G401 (cell line): ENCODE measurements around the gene TCHP. TPM values are rescaled to one million over a fixed set of nuclear protein-coding genes. Genes with fewer than 3 reads are reported as not detected.
"Not testable (repeated sequence)": the region's sequence is repeated elsewhere in the genome, so short reads cannot be mapped to it uniquely, and the experiment has no call there.

Source experiments
- DNase-seq: peaks from one replicate; pipeline ENCODE4 v3.0.0-alpha.2; 2015; ENCODE audit warnings: low spot score
- in situ Hi-C: cut with HindIII; loops from 2 replicates; pipeline ENCODE4 v1.10.0; 2016; ENCODE audit warnings: low sequenced_read_pairs, mixed read lengths
- total RNA-seq: library from RNA; depleted of rRNA; stranded (reverse); fragments of >200 nt; shearing (Covaris generic); gene quantifications from 2 replicates; pipeline ENCODE4 v1.2.3, GENCODE V29; 2014; rRNA removed

TCHP gene
- 12.9 and 38.3 TPM in 2 replicates for total RNA-seq

- DNase-seq, result peak; percentile 85
- in situ Hi-C loops, result no loop called here
Observed at GRCh38 chr12:109899783-109900751, at the start of gene TCHP. Gene TCHP (plus strand): TSS chr12:109900274. CDS start chr12:109903027, 2,753 bp downstream.

- in situ Hi-C loops, result loop anchor here (10.0 kb wide), 1 partner anchor 114 kb away; no protein-coding TSS in a partner anchor
- DNase-seq, result not testable (repeated sequence)
Observed at GRCh38 chr12:109850518-109850917, 49.6 kb upstream of the TCHP start.

GRCh38 chr12:109855377-109855776 is 44.7 kb upstream of the TCHP start:
- in situ Hi-C loops, result loop anchor here (10.0 kb wide), 1 partner anchor 109 kb away; no protein-coding TSS in a partner anchor
- no peak for DNase-seq

GRCh38 chr12:109857715-109858114 is 42.4 kb upstream of the TCHP start:
- no peak for DNase-seq
- in situ Hi-C loops, result loop anchor here (10.0 kb wide), 1 partner anchor 107 kb away; no protein-coding TSS in a partner anchor

- DNase-seq, result no peak
- in situ Hi-C loops, result loop anchor here (10.0 kb wide), 1 partner anchor 106 kb away; no protein-coding TSS in a partner anchor
Observed at GRCh38 chr12:109858764-109859163, 41.3 kb upstream of the TCHP start.

GRCh38 chr12:109860977-109861376 is 39.1 kb upstream of the TCHP start:
- in situ Hi-C loops, result no loop called here
- DNase-seq, result no peak

GRCh38 chr12:109861689-109862314 is 38.3 kb upstream of the TCHP start:
- DNase-seq, result no peak
- in situ Hi-C loops, result no loop called here

GRCh38 chr12:109862491-109862890 is 37.6 kb upstream of the TCHP start:
- DNase-seq, in situ Hi-C loops: not testable (repeated sequence)

- in situ Hi-C loops, result no loop called here
- no peak for DNase-seq
Observed at GRCh38 chr12:109863847-109864712, 36.0 kb upstream of the TCHP start.

GRCh38 chr12:109864916-109865315 is 35.2 kb upstream of the TCHP start:
- no peak for DNase-seq
- in situ Hi-C loops, result no loop called here

GRCh38 chr12:109868182-109869051 is 31.7 kb upstream of the TCHP start:
- DNase-seq, result no peak
- in situ Hi-C loops, result no loop called here

GRCh38 chr12:109870648-109871047 is 29.4 kb upstream of the TCHP start:
- DNase-seq, result no peak
- in situ Hi-C loops, result no loop called here

- in situ Hi-C loops, result no loop called here
- no peak for DNase-seq
Observed at GRCh38 chr12:109871668-109872314, 28.3 kb upstream of the TCHP start.

GRCh38 chr12:109873653-109874052 is 26.4 kb upstream of the TCHP start:
- in situ Hi-C loops, result no loop called here
- no peak for DNase-seq

GRCh38 chr12:109875572-109876131 is 24.4 kb upstream of the TCHP start:
- in situ Hi-C loops, result no loop called here
- no peak for DNase-seq

- no peak for DNase-seq
- in situ Hi-C loops, result no loop called here
Observed at GRCh38 chr12:109876406-109876805, 23.7 kb upstream of the TCHP start.

GRCh38 chr12:109877504-109878246 is 22.4 kb upstream of the TCHP start:
- in situ Hi-C loops, result no loop called here

More at GRCh38 chr12:109877504-109878246, 22.4 kb upstream of the TCHP start:
- no peak for DNase-seq
